Loucy (cell line): ENCODE measurements around the gene ARSG.
A peak's percentile ranks its signal among the peaks of the same experiment; 100 is the strongest.

Experiments
- H2AFZ ChIP-seq: fragments of 200-600 bp; sonication (generic); 2 replicates; pipeline ENCODE4 v1.6.0; 2016; ENCODE audit warnings: antibody characterized with exemption, mild to moderate bottlenecking, low read length, moderate library complexity
- H3F3A ChIP-seq: fragments of 200-600 bp; 2 replicates; pipeline ENCODE4 v1.6.0; 2016; ENCODE audit warnings: antibody characterized with exemption, low read depth, mild to moderate bottlenecking
- H3K27me3 ChIP-seq: fragments of 200-600 bp; sonication (generic); 2 replicates; pipeline ENCODE4 v1.6.1; 2014; ENCODE audit warnings: low read length, mild to moderate bottlenecking; ENCODE audit not compliant: insufficient read depth, poor library complexity, severe bottlenecking
- H3K36me3 ChIP-seq: fragments of 200-600 bp; sonication (generic); 2 replicates; pipeline ENCODE4 v1.6.1; 2016; ENCODE audit warnings: low read length; ENCODE audit not compliant: insufficient read depth
- H3K4me1 ChIP-seq: fragments of 200-600 bp; sonication (generic); 2 replicates; pipeline ENCODE4 v1.5.1; 2014; ENCODE audit warnings: low read length, mild to moderate bottlenecking; ENCODE audit not compliant: insufficient read depth, poor library complexity, severe bottlenecking
- H3K4me2 ChIP-seq: fragments of 200-600 bp; sonication (generic); 2 replicates; pipeline ENCODE4 v1.6.0; 2014; ENCODE audit warnings: antibody characterized with exemption, low read length, low read depth, mild to moderate bottlenecking; ENCODE audit not compliant: poor library complexity, severe bottlenecking
- H3K4me3 ChIP-seq: fragments of 200-600 bp; sonication (generic); 2 replicates; pipeline ENCODE4 v1.5.1; 2014; ENCODE audit warnings: low read length, mild to moderate bottlenecking, mixed read lengths; ENCODE audit not compliant: poor library complexity, severe bottlenecking
- H3K79me2 ChIP-seq: fragments of 200-600 bp; sonication (generic); 2 replicates; pipeline ENCODE4 v1.6.1; 2014; ENCODE audit warnings: low read length; ENCODE audit not compliant: insufficient read depth
- H3K9ac ChIP-seq: fragments of 200-600 bp; sonication (generic); 2 replicates; pipeline ENCODE4 v1.6.0; 2014; ENCODE audit warnings: mild to moderate bottlenecking, low read depth, low read length, moderate library complexity; ENCODE audit not compliant: poor library complexity, severe bottlenecking
- H3K9me2 ChIP-seq: fragments of 200-600 bp; sonication (generic); replicated peaks from 2 replicates; pipeline ENCODE4 v1.6.1; 2016; ENCODE audit warnings: low read depth, low read length, mixed read lengths
- H3K9me3 ChIP-seq: fragments of 200-600 bp; sonication (generic); 2 replicates; pipeline ENCODE4 v1.6.1; 2014; ENCODE audit warnings: mild to moderate bottlenecking, antibody characterized with exemption, low read length, low read depth; ENCODE audit not compliant: insufficient read depth
- H4K20me1 ChIP-seq: fragments of 200-600 bp; sonication (generic); 2 replicates; pipeline ENCODE4 v1.6.0; 2014; ENCODE audit warnings: antibody characterized with exemption, low read length, mild to moderate bottlenecking; ENCODE audit not compliant: insufficient read depth, poor library complexity, severe bottlenecking
- EZH2phosphoT487 ChIP-seq: fragments of 200-600 bp; IDR thresholded peaks from 2 replicates; pipeline ENCODE4 v1.6.1; 2018; ENCODE audit warnings: antibody characterized with exemption, mild to moderate bottlenecking, moderate library complexity, borderline replicate concordance
- TF ChIP-seq, protein P1 (sequence below): fragments of 200-600 bp; sonication (generic); conservative IDR thresholded peaks from 2 replicates; pipeline ENCODE4 v1.5.1; 2014; ENCODE audit warnings: mild to moderate bottlenecking, antibody characterized with exemption, low read length

Gene ARSG

DNA sequence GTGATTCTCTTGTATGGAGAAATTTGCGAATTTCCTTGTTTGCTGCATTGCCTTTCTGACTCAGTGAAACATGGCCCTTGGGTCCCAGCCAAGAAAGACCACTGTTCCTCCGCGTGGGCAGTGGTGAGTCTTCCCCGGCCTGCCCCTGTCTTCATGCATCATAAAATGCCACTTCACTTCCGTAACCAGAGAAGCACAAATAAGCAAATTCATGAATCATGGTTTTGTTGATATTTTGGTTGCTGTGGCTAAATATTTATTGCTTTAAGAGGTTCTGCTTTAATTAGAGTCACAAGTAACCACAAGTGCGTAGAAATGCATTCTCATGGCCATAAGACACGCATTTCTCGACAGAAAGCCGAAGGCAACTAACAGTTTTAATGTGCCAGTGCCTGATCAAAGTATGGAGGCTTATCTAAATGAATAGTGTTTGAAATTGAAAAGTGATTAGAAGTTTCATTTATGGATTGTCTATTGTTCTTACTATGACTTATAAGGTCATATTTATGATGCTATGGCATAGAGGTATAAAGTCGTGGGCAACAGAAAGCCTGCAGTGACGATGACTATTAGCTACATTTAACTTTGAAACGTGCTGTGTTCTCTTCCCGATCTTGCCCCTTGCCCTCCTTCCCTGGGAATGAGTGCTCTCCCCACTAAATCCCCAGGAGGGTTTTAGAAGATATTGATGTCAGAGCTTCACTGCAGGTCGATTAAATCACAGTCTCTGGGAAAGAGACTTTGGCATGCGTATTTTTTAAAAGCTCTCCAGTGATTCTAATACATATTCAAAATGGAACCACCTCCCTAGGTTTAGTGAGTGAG lies 90.0 kb downstream of the ARSG start:
- Histone ChIP-seq H3K9me2 (no peaks in the 10 kb centered on the region), H3K4me3 (no peak overlapping the region), H3K4me2 (no peak overlapping the region), H3K27me3 (no peaks in the 10 kb centered on the region), H2AFZ (no peak overlapping the region), H3K9me3 (no peaks in the 10 kb centered on the region), H3K9ac (no peak overlapping the region), H3K4me1 (peaks cover 25% of the 10 kb centered on the region), H3K79me2 (no peaks in the 10 kb centered on the region), H4K20me1 (no peaks in the 10 kb centered on the region), H3K36me3 (no peaks in the 10 kb centered on the region), H3F3A (no peaks in the 10 kb centered on the region)
- TF ChIP-seq EZH2phosphoT487 = no peak
- TF ChIP-seq, protein P1, sequence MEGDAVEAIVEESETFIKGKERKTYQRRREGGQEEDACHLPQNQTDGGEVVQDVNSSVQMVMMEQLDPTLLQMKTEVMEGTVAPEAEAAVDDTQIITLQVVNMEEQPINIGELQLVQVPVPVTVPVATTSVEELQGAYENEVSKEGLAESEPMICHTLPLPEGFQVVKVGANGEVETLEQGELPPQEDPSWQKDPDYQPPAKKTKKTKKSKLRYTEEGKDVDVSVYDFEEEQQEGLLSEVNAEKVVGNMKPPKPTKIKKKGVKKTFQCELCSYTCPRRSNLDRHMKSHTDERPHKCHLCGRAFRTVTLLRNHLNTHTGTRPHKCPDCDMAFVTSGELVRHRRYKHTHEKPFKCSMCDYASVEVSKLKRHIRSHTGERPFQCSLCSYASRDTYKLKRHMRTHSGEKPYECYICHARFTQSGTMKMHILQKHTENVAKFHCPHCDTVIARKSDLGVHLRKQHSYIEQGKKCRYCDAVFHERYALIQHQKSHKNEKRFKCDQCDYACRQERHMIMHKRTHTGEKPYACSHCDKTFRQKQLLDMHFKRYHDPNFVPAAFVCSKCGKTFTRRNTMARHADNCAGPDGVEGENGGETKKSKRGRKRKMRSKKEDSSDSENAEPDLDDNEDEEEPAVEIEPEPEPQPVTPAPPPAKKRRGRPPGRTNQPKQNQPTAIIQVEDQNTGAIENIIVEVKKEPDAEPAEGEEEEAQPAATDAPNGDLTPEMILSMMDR = no peak

- Histone ChIP-seq H2AFZ (no peak overlapping the region), H3K9me3 (no peaks in the 10 kb centered on the region), H3K4me3 (no peak overlapping the region), H3K4me2 (no peak overlapping the region), H3K4me1 (peaks cover 25% of the 10 kb centered on the region), H3K36me3 (no peaks in the 10 kb centered on the region), H3K27me3 (no peaks in the 10 kb centered on the region), H3F3A (no peaks in the 10 kb centered on the region), H4K20me1 (no peaks in the 10 kb centered on the region), H3K79me2 (no peaks in the 10 kb centered on the region), H3K9me2 (no peaks in the 10 kb centered on the region), H3K9ac (no peak overlapping the region)
- TF ChIP-seq EZH2phosphoT487 = no peak
- TF ChIP-seq, protein P1 = no peak
Observed at GRCh38 chr17:68382582-68383085, 91.3 kb downstream of the ARSG start.

DNA sequence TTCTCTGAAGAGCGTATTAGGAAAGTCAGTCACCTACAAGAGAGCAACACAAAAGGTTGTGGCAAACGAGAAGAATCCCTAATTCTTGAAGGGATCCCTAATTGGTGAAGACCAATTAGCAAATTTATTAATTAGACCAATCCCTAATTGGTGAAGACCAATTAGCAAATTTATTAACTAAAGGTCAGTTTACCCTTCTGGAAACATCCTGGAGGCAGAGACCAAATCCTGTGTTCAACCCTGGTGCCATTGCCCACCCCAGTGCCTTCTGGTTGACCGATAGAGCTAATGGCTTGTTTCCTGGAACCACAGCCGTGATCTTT lies 91.8 kb downstream of the ARSG start:
- Histone ChIP-seq H3F3A (no peaks in the 10 kb centered on the region), H3K36me3 (no peaks in the 10 kb centered on the region), H3K9ac (no peak overlapping the region), H3K9me3 (no peaks in the 10 kb centered on the region), H2AFZ (no peak overlapping the region), H3K9me2 (no peaks in the 10 kb centered on the region), H3K4me3 (no peak overlapping the region), H3K4me2 (peak overlapping the region; percentile 52), H4K20me1 (no peaks in the 10 kb centered on the region), H3K27me3 (no peaks in the 10 kb centered on the region), H3K79me2 (no peaks in the 10 kb centered on the region), H3K4me1 (peaks cover 25% of the 10 kb centered on the region)
- TF ChIP-seq, protein P1 = no peak
- TF ChIP-seq EZH2phosphoT487 = no peak
